Measurements from ENCODE around the gene ORMDL3. TPM values are rescaled to one million over a fixed set of nuclear protein-coding genes. Genes with fewer than 3 reads are reported as not detected.

The ORMDL3 gene
- total and polyA plus RNA-seq, 4 donors = 38.6 to 76.7 (median 63.9) TPM

DNA sequence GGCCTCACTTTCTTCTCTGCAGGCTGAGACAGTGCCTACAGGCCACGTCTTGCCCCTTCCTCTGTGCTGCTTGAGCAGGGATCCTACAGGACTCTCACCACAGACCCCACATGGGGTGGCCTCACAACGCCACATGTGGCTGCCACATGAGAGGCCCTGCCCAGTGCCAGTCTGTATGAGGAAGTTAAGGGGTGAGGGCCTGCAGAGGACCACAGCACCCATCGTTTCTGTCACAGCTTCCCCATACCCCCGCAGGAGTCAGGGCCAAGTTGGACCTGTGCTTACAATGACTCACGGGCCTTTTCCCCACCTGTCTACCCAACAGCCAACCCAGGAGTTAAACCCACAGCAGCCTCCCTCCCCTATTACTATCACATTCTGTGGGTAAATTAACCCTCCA lies 6.1 kb downstream of the ORMDL3 start:
- Histone ChIP-seq H3K27ac (ENCODE audit: low read depth in 1 of 2, low read length in 1 of 2) (no peak overlapping the region), H3K36me3 (ENCODE audit: control insufficient read depth in 4 of 4, insufficient read depth in 4 of 4, low read length in 4 of 4) (peaks cover 12 to 37% (median 23%) of the 10 kb centered on the region in 4 donors), H3K4me1 (ENCODE audit: control insufficient read depth in 5 of 5, insufficient read depth in 5 of 5, low read length in 5 of 5) (peaks cover 0 to 18% (median 6%) of the 10 kb centered on the region in 5 donors), H3K9me3 (ENCODE audit: control insufficient read depth in 4 of 4, insufficient read depth in 3 of 4, low read length in 3 of 4) (no peaks in the 10 kb centered on the region), H3K4me3 (no peak overlapping the region), H3K9ac (ENCODE audit: insufficient read depth in 1 of 2, low read length in 2 of 2) (no peak overlapping the region), H3K27me3 (ENCODE audit: control insufficient read depth in 3 of 3, insufficient read depth in 3 of 3, low read length in 2 of 3) (no peaks in the 10 kb centered on the region)
- 36 to 59% methylated on average over 5 of the region's 5 CpGs for WGBS, 2 donors
- TF ChIP-seq, protein P1, sequence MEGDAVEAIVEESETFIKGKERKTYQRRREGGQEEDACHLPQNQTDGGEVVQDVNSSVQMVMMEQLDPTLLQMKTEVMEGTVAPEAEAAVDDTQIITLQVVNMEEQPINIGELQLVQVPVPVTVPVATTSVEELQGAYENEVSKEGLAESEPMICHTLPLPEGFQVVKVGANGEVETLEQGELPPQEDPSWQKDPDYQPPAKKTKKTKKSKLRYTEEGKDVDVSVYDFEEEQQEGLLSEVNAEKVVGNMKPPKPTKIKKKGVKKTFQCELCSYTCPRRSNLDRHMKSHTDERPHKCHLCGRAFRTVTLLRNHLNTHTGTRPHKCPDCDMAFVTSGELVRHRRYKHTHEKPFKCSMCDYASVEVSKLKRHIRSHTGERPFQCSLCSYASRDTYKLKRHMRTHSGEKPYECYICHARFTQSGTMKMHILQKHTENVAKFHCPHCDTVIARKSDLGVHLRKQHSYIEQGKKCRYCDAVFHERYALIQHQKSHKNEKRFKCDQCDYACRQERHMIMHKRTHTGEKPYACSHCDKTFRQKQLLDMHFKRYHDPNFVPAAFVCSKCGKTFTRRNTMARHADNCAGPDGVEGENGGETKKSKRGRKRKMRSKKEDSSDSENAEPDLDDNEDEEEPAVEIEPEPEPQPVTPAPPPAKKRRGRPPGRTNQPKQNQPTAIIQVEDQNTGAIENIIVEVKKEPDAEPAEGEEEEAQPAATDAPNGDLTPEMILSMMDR (IDR thresholded peaks at IDR 0.05; ENCODE audit: control extremely low read depth, extremely low read depth) = no peak
- DNase-seq (no peak), ATAC-seq (ENCODE audit: insufficient read depth, low FRiP score) (no peak)

DNA sequence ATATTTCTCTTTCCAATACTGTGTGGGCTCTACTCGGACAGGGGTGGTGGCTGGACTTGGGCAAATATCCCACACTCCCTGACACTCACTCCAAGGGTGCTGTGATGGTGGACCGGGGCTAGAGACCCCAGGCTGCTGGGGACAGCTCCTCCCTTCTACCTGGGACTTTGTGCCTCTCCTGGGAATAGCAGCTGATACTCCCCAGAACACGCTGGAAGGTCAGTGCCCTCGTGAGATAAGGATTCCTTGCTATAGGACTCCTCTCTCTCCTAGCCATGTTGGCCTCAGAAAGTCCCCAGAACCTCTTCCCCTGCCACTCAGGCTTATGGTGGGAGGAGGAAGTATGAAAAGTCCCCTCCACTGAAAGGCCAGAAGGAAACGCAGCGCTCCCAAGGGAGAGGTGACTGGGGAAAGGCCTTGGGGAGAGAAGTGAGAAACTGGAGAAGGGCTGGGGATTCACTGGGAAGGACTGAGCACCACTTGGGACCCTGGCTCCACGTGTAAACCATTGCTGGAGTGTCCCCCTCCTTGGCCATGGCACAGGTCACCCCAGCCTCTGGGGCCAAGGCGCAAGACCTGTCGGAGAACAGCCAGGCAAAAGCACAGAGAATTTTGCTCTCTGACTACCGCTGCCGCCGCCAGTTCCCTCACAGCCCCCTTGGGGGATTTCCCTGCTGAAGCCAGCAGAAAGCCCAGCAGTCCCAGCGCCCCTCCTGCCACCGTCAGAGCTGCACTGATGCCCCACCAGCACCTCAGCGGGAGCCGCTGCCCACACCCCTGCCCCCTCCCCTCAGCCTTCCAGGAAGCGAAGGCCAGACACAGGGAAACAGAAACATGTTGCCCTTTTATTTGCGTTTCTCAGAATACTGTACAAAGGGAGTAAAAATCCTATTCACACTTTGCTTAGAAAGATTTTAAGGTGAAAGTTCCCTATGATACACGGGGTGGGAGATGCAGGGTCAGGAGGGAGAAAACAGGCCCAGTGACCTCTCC lies 6.9 kb downstream of the ORMDL3 start:
- Histone ChIP-seq H3K36me3 (ENCODE audit: control insufficient read depth in 4 of 4, insufficient read depth in 4 of 4, low read length in 4 of 4) (peaks cover 12 to 37% (median 23%) of the 10 kb centered on the region in 4 donors), H3K9me3 (ENCODE audit: control insufficient read depth in 4 of 4, insufficient read depth in 3 of 4, low read length in 3 of 4) (no peaks in the 10 kb centered on the region), H3K9ac (ENCODE audit: insufficient read depth in 1 of 2, low read length in 2 of 2) (no peak overlapping the region), H3K27me3 (ENCODE audit: control insufficient read depth in 3 of 3, insufficient read depth in 3 of 3, low read length in 2 of 3) (no peaks in the 10 kb centered on the region), H3K27ac (ENCODE audit: low read depth in 1 of 2, low read length in 1 of 2) (no peak overlapping the region), H3K4me1 (ENCODE audit: control insufficient read depth in 5 of 5, insufficient read depth in 5 of 5, low read length in 5 of 5) (peaks cover 0 to 10% (median 5%) of the 10 kb centered on the region in 5 donors), H3K4me3 (no peak overlapping the region)
- WGBS, 2 donors = 70 to 81% methylated on average over 19 of the region's 19 CpGs
- TF ChIP-seq, protein P1 (IDR thresholded peaks at IDR 0.05; ENCODE audit: control extremely low read depth, extremely low read depth) = no peak
- DNase-seq (no peak), ATAC-seq (ENCODE audit: insufficient read depth, low FRiP score) (no peak)

DNA sequence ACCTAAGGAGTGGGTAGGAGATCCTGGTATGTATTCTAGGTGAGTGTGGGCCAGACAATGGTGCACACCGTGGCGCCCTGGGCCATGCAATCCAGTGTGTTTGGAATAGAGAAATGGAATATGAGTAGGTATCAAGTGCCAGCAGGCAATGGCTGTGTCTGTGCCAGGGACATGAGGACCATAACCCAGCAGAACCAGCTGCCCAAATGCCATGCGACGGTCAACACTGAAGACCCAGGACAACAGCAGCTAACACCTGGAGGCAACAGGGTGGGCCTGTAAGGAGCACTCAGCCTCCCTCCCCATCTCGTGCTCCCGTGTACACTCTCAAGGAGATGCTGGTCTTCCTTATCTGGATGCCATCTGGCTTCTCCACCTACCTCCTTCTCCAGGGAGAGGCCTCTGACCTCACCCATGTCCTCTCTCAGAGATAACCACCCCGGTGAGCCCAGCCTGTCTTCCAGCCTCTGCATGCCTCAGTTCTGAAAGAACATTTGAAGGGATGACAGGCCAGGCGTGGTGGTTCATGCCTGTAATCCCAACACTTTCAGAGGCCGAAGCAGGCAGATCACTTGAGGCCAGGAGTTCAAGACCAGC lies 8.2 kb downstream of the ORMDL3 start:
- TF ChIP-seq, protein P1 (IDR thresholded peaks at IDR 0.05; ENCODE audit: control extremely low read depth, extremely low read depth) = no peak
- 96 to 97% methylated on average over 9 of the region's 9 CpGs for WGBS, 2 donors

More for the DNA sequence above, 8.2 kb downstream of the ORMDL3 start:
- no peaks in the 10 kb centered on the region for H3K27me3 ChIP-seq (ENCODE audit: control insufficient read depth in 3 of 3, insufficient read depth in 3 of 3, low read length in 2 of 3)
- no peaks in the 10 kb centered on the region for H3K9me3 ChIP-seq (ENCODE audit: control insufficient read depth in 4 of 4, insufficient read depth in 3 of 4, low read length in 3 of 4)
- peaks cover 0 to 2% (median 0%) of the 10 kb centered on the region in 5 donors for H3K4me1 ChIP-seq (ENCODE audit: control insufficient read depth in 5 of 5, insufficient read depth in 5 of 5, low read length in 5 of 5)
- DNase-seq = no peak
- H3K36me3 ChIP-seq (ENCODE audit: control insufficient read depth in 4 of 4, insufficient read depth in 4 of 4, low read length in 4 of 4) = peaks cover 12 to 31% (median 23%) of the 10 kb centered on the region in 4 donors
- no peak for ATAC-seq (ENCODE audit: insufficient read depth, low FRiP score)
- no peak overlapping the region for H3K4me3 ChIP-seq
- H3K27ac ChIP-seq (ENCODE audit: low read depth in 1 of 2, low read length in 1 of 2) = no peak overlapping the region
- H3K9ac ChIP-seq (ENCODE audit: insufficient read depth in 1 of 2, low read length in 2 of 2) = no peak overlapping the region

All from lung (tissue), 12 donors.